Gastroesophageal sphincter (tissue), 4 donors: ENCODE results near the gene GNS. TPM values are rescaled to one million over a fixed set of nuclear protein-coding genes. Genes with fewer than 3 reads are reported as not detected.

Experiments
- ATAC-seq: fragments of 150-250 bp; one replicate; pipeline ENCODE4 v1.9.1; 2016; ENCODE audit warnings: mild to moderate bottlenecking, moderate library complexity
- H3K27ac ChIP-seq, 4 donors: fragments of 200-600 bp; sonication (generic) in 3 of 4; 1 replicate in 3 of 4; 2 replicates in 1 of 4; pipeline ENCODE4 v1.5.1; 2016 to 2019
- H3K27me3 ChIP-seq: fragments of 200-600 bp; sonication (generic); one replicate; pipeline ENCODE4 v1.5.1; 2019
- H3K36me3 ChIP-seq, 2 donors: fragments of 200-600 bp; sonication (generic); one replicate each; pipeline ENCODE4 v1.5.1; 2019; ENCODE audit warnings: control low read depth in 1 of 2
- H3K4me1 ChIP-seq, 3 donors: fragments of 200-600 bp; sonication (generic); 1 replicate in 2 of 3; 2 replicates in 1 of 3; pipeline ENCODE4 v1.5.1; 2016 to 2019; ENCODE audit warnings: control low read depth in 2 of 3
- H3K4me3 ChIP-seq, 2 donors: fragments of 200-600 bp; sonication (generic); one replicate each; pipeline ENCODE4 v1.5.1; 2019; ENCODE audit warnings: mild to moderate bottlenecking in 1 of 2, moderate library complexity in 1 of 2
- H3K9me3 ChIP-seq, 3 donors: fragments of 200-600 bp; sonication (generic); one replicate each; pipeline ENCODE4 v1.5.1; 2017 to 2019; ENCODE audit warnings: control low read depth in 2 of 3
- CTCF ChIP-seq, 4 experiments: fragments of 200-600 bp in 2 of 4; fragments of 450-650 bp in 2 of 4; sonication (generic) in 1 of 4; IDR thresholded peaks; one replicate each; pipeline ENCODE4 v1.5.1; 2017 to 2019; ENCODE audit warnings: antibody characterized with exemption in 4 of 4, mild to moderate bottlenecking in 2 of 4, moderate library complexity in 2 of 4
- EP300 ChIP-seq: sonication (generic); formaldehyde crosslinking; IDR thresholded peaks from one replicate; pipeline ENCODE4 v1.6.1; 2017; ENCODE audit warnings: antibody characterized with exemption, mild to moderate bottlenecking
- POLR2A ChIP-seq, 2 donors: fragments of 450-650 bp; IDR thresholded peaks; one replicate each; pipeline ENCODE4 v1.6.1; 2017; ENCODE audit warnings: antibody characterized with exemption in 2 of 2, mild to moderate bottlenecking in 2 of 2, moderate library complexity in 1 of 2
- POLR2AphosphoS5 ChIP-seq: sonication (generic); formaldehyde crosslinking; IDR thresholded peaks from one replicate; pipeline ENCODE4 v1.6.1; 2017; ENCODE audit warnings: antibody characterized with exemption
- WGBS, 2 donors: methylation state at CpG; one replicate each; pipeline ENCODE4 v1.1.5; 2018; ENCODE audit warnings: low coverage in 1 of 2; 5-methylcytosine and 5-hydroxymethylcytosine counted together
- total RNA-seq, 4 donors: library from RNA; depleted of rRNA; stranded (reverse); fragments of >200 nt; gene quantifications; one replicate each; pipeline ENCODE4 v1.1.0, GENCODE V29; 2016

GNS gene
- total RNA-seq, 4 donors from 2014 or later = 69.3 to 116 (median 89.7) TPM

GRCh38 chr12:64801381-64801780 lies 42.2 kb upstream of the GNS start:
- Histone ChIP-seq H3K4me3 (no peak overlapping the region), H3K9me3 (no peaks in the 10 kb centered on the region), H3K4me1 (peaks cover 0 to 4% (median 0%) of the 10 kb centered on the region in 3 donors), H3K27me3 (peaks cover 20% of the 10 kb centered on the region), H3K36me3 (no peaks in the 10 kb centered on the region), H3K27ac (no peak overlapping the region)
- no peak for ATAC-seq
- TF ChIP-seq POLR2AphosphoS5 = no peak
- TF ChIP-seq POLR2A (IDR thresholded peaks at IDR 0.05) = no peak
- no peak for TF ChIP-seq CTCF (IDR thresholded peaks at IDR 0.05)
- TF ChIP-seq EP300 = no peak
- WGBS, 2 donors = 75 to 85% methylated on average over 2 of the region's 2 CpGs

- H3K4me3 ChIP-seq = no peak overlapping the region
- H3K27me3 ChIP-seq = peaks cover 20% of the 10 kb centered on the region
- ATAC-seq = no peak
- no peaks in the 10 kb centered on the region for H3K9me3 ChIP-seq
- WGBS, 2 donors = 78 to 82% methylated on average over 3 to 5 of the region's 5 CpGs
- no peak for TF ChIP-seq EP300
- TF ChIP-seq POLR2AphosphoS5 = no peak
- no peak for TF ChIP-seq POLR2A (IDR thresholded peaks at IDR 0.05)
- no peak for TF ChIP-seq CTCF (IDR thresholded peaks at IDR 0.05)
- no peak overlapping the region for H3K27ac ChIP-seq
- peaks cover 0 to 4% (median 0%) of the 10 kb centered on the region in 3 donors for H3K4me1 ChIP-seq
- no peaks in the 10 kb centered on the region for H3K36me3 ChIP-seq
Observed at GRCh38 chr12:64800640-64801039, 41.4 kb upstream of the GNS start.

- Histone ChIP-seq H3K4me3 (no peak overlapping the region), H3K27me3 (peaks cover 11% of the 10 kb centered on the region), H3K9me3 (no peaks in the 10 kb centered on the region), H3K4me1 (peaks cover 0 to 4% (median 0%) of the 10 kb centered on the region in 3 donors), H3K27ac (no peak overlapping the region), H3K36me3 (no peaks in the 10 kb centered on the region)
- no peak for ATAC-seq
- TF ChIP-seq POLR2AphosphoS5 (no peak), EP300 (no peak), POLR2A (IDR thresholded peaks at IDR 0.05) (no peak), CTCF (IDR thresholded peaks at IDR 0.05) (no peak)
Observed at GRCh38 chr12:64798165-64798564, 39.0 kb upstream of the GNS start.

GRCh38 chr12:64797156-64797555 lies 38.0 kb upstream of the GNS start:
- WGBS, 2 donors = 70% methylated on average over 1 of the region's 1 CpG; no CpG with 5 or more reads in 1 of the 2 donors
- peaks cover 0 to 3% (median 0%) of the 10 kb centered on the region in 3 donors for H3K4me1 ChIP-seq
- H3K9me3 ChIP-seq = no peaks in the 10 kb centered on the region
- no peak overlapping the region for H3K27ac ChIP-seq
- H3K4me3 ChIP-seq = no peak overlapping the region
- no peaks in the 10 kb centered on the region for H3K36me3 ChIP-seq
- TF ChIP-seq CTCF (IDR thresholded peaks at IDR 0.05) (no peak), EP300 (no peak), POLR2AphosphoS5 (no peak), POLR2A (IDR thresholded peaks at IDR 0.05) (no peak)
- H3K27me3 ChIP-seq = peaks cover 11% of the 10 kb centered on the region
- ATAC-seq = no peak

GRCh38 chr12:64796205-64796845 lies 37.1 kb upstream of the GNS start:
- Histone ChIP-seq H3K4me1 (no peaks in the 10 kb centered on the region), H3K9me3 (no peaks in the 10 kb centered on the region), H3K36me3 (no peaks in the 10 kb centered on the region), H3K4me3 (no peak overlapping the region), H3K27ac (no peak overlapping the region), H3K27me3 (peaks cover 11% of the 10 kb centered on the region)
- WGBS, 2 donors = 42 to 44% methylated on average over 5 of the region's 5 CpGs
- TF ChIP-seq EP300 = no peak
- TF ChIP-seq CTCF (IDR thresholded peaks at IDR 0.05) = peak; percentile 19 to 76 (median 51)
- ATAC-seq = peak; percentile 66
